Uterus (tissue), 4 donors: Measurements from ENCODE around the gene TMEM229A. TPM values are rescaled to one million over a fixed set of nuclear protein-coding genes. Genes with fewer than 3 reads are reported as not detected.
A peak's percentile ranks its signal among the peaks of the same experiment; 100 is the strongest.
"Not testable (repeated sequence)": the region's sequence is repeated elsewhere in the genome, so short reads cannot be mapped to it uniquely, and the experiment has no call there.

Experiments
- DNase-seq, 2 donors: peaks; one replicate each; pipeline ENCODE4 v3.0.0-alpha.2; 2019 to 2020
- H3K27ac ChIP-seq, 2 donors: fragments of 200-600 bp; sonication (generic); 1 replicate in 1 of 2; 2 replicates in 1 of 2; pipeline ENCODE4 v1.5.1; 2016 to 2018
- H3K27me3 ChIP-seq, 2 donors: fragments of 200-600 bp; sonication (generic); one replicate each; pipeline ENCODE4 v1.5.1; 2018 to 2019; ENCODE audit warnings: control low read depth in 1 of 2
- H3K36me3 ChIP-seq, 2 donors: fragments of 200-600 bp; sonication (generic); one replicate each; pipeline ENCODE4 v1.5.1; 2019; ENCODE audit warnings: control low read depth in 1 of 2
- H3K4me1 ChIP-seq, 2 donors: fragments of 200-600 bp; sonication (generic); one replicate each; pipeline ENCODE4 v1.5.1; 2018 to 2019; ENCODE audit warnings: control low read depth in 1 of 2
- H3K4me3 ChIP-seq, 2 donors: fragments of 200-600 bp; sonication (generic); 1 replicate in 1 of 2; 2 replicates in 1 of 2; pipeline ENCODE4 v1.5.1; 2018 to 2019; ENCODE audit warnings: mild to moderate bottlenecking in 1 of 2
- H3K9me3 ChIP-seq, 2 donors: fragments of 200-600 bp; sonication (generic); one replicate each; pipeline ENCODE4 v1.5.1; 2019; ENCODE audit warnings: control low read depth in 1 of 2
- CTCF ChIP-seq, 4 experiments: fragments of 200-600 bp in 2 of 4; fragments of 450-650 bp in 2 of 4; sonication (generic) in 2 of 4; IDR thresholded peaks; one replicate each; pipeline ENCODE4 v1.5.1; 2016 to 2019; ENCODE audit warnings: antibody characterized with exemption in 4 of 4, mild to moderate bottlenecking in 2 of 4, moderate library complexity in 1 of 4
- POLR2A ChIP-seq, 2 donors: fragments of 450-650 bp; IDR thresholded peaks; one replicate each; pipeline ENCODE4 v1.6.1; 2016; ENCODE audit warnings: antibody characterized with exemption in 2 of 2, mild to moderate bottlenecking in 1 of 2, moderate library complexity in 1 of 2
- intact Hi-C: fragments of 100-400 bp; cut with DNase I; formaldehyde crosslinking; loops from one replicate; pipeline ENCODE4 v1.15.1; 2023; ENCODE audit warnings: low total_unique reads
- total RNA-seq, 4 donors: library from RNA; depleted of rRNA in 3 of 4; stranded (reverse); fragments of >200 nt in 3 of 4; gene quantifications; one replicate each; pipeline versions ENCODE4 v1.1.0 to v1.2.4, GENCODE V29; 2014 to 2023
- donor health status: DM: yes; HTN: yes; CAD: no.

TMEM229A gene
- 1 to 10 TPM in 1 of 4 donors, not detected in 3; 7.1 TPM for total RNA-seq

DNA sequence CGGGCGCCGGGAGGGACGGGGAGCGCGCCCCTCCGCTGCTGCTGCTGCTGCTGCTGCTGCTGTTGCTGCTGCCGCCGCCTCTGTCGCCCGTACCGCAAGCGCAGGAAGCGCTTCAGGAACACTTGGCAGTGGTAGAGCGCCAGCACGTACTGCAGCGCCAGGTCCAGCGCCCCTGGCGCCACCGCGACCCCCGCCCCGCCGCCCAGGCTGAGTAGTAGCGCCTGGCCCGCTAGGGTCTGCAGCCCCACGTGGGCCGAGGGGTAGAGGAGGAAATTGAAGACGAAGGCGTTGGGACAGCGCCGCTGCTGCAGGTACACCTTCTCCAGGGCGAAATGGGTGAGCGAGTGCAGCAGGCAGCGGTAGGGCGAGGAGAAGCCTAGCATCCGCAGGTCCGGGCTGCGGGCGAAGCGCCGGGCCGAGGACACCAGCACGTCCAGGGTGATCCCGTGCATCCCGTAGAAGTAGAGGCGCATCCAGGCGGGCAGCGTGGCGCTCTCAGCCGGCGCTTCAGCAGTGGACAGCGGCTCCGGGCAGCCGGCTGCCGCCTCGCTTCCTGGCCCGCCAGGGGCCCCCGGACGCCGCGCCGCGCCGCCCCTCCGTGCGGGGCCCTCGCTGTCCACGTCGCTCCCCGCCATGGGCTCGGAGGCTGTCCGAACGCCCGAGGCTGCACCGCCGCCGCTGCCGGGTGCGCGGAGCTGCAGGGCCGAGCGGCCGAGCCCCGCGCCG lies at the start of gene TMEM229A:
Gene TMEM229A (minus strand): TSS at position 699 of the 726 bp plus-strand sequence. CDS start 64 bp downstream, at position 635.
- peak in 1 of 2 donors; percentile 17 for DNase-seq
- Histone ChIP-seq H3K4me3 (peak within 1 kb of the TSS; percentile 25 to 49), H3K27me3 (peaks cover 0 to 14% of the 10 kb centered on the region in 2 donors), H3K36me3 (no peaks in the 10 kb centered on the region), H3K9me3 (no peaks in the 10 kb centered on the region), H3K27ac (no peak within 1 kb of the TSS), H3K4me1 (no peaks in the 10 kb centered on the region)
- intact Hi-C loops: no loop called here
- TF ChIP-seq POLR2A (IDR thresholded peaks at IDR 0.05): no peak
- no peak for TF ChIP-seq CTCF (IDR thresholded peaks at IDR 0.05)

GRCh38 chr7:124082234-124082633 lies 49.4 kb upstream of the TMEM229A start:
- H3K27me3 ChIP-seq, intact Hi-C loops, DNase-seq, H3K36me3 ChIP-seq, H3K27ac ChIP-seq, H3K4me3 ChIP-seq, H3K4me1 ChIP-seq, H3K9me3 ChIP-seq: not testable (repeated sequence)

DNA sequence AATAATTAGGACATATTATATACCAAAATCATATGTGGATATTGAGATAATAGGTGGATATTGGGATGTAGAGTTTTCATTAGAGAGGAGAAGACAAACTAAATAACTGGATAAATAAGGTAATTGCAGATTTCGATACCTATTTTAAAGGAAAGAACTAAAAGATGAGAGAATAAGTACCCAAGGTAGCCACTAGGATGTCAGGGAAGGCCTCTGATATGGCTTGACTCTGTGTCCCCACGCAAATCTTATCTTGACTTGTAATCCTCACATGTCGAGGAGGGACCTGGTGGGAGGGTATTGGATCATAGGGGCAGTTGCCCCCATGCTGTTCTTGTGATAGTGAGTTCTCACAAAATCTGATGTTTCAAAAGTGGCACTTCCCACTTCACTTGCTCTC lies 44.7 kb upstream of the TMEM229A start:
- Histone ChIP-seq H3K9me3 (no peaks in the 10 kb centered on the region), H3K27ac (no peak overlapping the region), H3K36me3 (no peaks in the 10 kb centered on the region), H3K27me3 (no peaks in the 10 kb centered on the region), H3K4me3 (no peak overlapping the region), H3K4me1 (no peaks in the 10 kb centered on the region)
- no peak for TF ChIP-seq POLR2A (IDR thresholded peaks at IDR 0.05)
- intact Hi-C loops: no loop called here
- no peak for DNase-seq

GRCh38 chr7:124076841-124077240 lies 44.0 kb upstream of the TMEM229A start:
- no peak for TF ChIP-seq POLR2A (IDR thresholded peaks at IDR 0.05)
- TF ChIP-seq CTCF (IDR thresholded peaks at IDR 0.05): no peak
- no peaks in the 10 kb centered on the region for H3K9me3 ChIP-seq
- H3K4me3 ChIP-seq: no peak overlapping the region
- no peaks in the 10 kb centered on the region for H3K27me3 ChIP-seq
- no peak overlapping the region for H3K27ac ChIP-seq
- intact Hi-C loops: no loop called here
- DNase-seq: no peak
- no peaks in the 10 kb centered on the region for H3K36me3 ChIP-seq
- no peaks in the 10 kb centered on the region for H3K4me1 ChIP-seq

- H3K36me3 ChIP-seq: no peaks in the 10 kb centered on the region
- intact Hi-C loops: no loop called here
- H3K27ac ChIP-seq: no peak overlapping the region
- H3K4me1 ChIP-seq: no peaks in the 10 kb centered on the region
- no peaks in the 10 kb centered on the region for H3K27me3 ChIP-seq
- TF ChIP-seq CTCF (IDR thresholded peaks at IDR 0.05) (no peak), POLR2A (IDR thresholded peaks at IDR 0.05) (no peak)
- H3K9me3 ChIP-seq: no peaks in the 10 kb centered on the region
- H3K4me3 ChIP-seq: no peak overlapping the region
- no peak for DNase-seq
Observed at GRCh38 chr7:124074007-124074406, 41.1 kb upstream of the TMEM229A start.

DNA sequence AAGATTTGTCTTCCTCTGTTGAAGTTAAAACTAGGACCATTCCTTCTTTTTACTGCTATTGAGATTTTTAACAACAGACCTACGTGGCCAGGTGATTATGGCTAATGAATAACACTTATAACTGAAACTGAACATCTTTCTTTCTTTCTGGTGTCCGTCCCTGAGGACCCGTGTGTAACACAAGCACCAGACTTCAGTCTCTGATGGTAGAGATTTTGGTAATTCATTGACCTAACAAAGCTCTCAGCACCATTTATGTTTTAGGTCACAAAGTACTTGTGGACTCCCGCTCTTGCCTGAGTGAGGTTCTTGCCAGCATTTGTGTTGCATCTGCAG lies 40.4 kb upstream of the TMEM229A start:
- Histone ChIP-seq H3K27me3 (no peaks in the 10 kb centered on the region), H3K9me3 (no peaks in the 10 kb centered on the region), H3K27ac (no peak overlapping the region), H3K36me3 (no peaks in the 10 kb centered on the region), H3K4me3 (no peak overlapping the region), H3K4me1 (no peaks in the 10 kb centered on the region)
- intact Hi-C loops: no loop called here
- DNase-seq: no peak
- TF ChIP-seq CTCF (IDR thresholded peaks at IDR 0.05) (no peak), POLR2A (IDR thresholded peaks at IDR 0.05) (no peak)
